Stimulated activated CD8-positive, alpha-beta memory T cell treated with anti-CD3 and anti-CD28 coated beads, Interleukin-7, amount 100 ng/mL, for 4 hours (primary cell): ENCODE measurements around the gene PRIM2.
"Not testable (repeated sequence)": the region's sequence is repeated elsewhere in the genome, so short reads cannot be mapped to it uniquely, and the experiment has no call there.

Experiments used
- DNase-seq, 2 donors: peaks; one replicate each; pipeline ENCODE4 v3.0.0-alpha.2; 2020; ENCODE audit warnings: low read depth in 2 of 2

Gene PRIM2

DNA sequence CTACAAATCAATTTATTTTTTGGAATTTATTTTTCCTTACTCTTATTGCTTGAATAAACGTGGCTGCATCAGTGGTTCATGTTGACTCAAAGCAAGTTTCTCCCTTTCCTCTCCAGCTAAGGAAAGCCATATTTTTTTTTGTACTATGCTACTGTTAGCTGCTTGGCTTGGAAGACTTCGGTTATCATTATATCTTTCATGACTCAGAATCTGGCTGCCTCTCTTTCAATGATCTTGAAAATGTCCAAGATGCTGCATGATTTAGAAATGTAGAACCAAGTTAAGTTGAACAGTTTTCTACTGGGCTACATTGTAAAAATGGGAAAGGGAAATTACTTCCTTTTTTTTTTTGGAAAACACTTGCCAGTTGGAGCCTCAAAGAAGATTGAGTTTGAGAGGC lies 44.9 kb downstream of the PRIM2 start:
- not testable (repeated sequence) for DNase-seq

- not testable (repeated sequence) for DNase-seq
These were observed 47.7 kb downstream of the PRIM2 start for GRCh38 chr6:57365076-57365583.

DNA sequence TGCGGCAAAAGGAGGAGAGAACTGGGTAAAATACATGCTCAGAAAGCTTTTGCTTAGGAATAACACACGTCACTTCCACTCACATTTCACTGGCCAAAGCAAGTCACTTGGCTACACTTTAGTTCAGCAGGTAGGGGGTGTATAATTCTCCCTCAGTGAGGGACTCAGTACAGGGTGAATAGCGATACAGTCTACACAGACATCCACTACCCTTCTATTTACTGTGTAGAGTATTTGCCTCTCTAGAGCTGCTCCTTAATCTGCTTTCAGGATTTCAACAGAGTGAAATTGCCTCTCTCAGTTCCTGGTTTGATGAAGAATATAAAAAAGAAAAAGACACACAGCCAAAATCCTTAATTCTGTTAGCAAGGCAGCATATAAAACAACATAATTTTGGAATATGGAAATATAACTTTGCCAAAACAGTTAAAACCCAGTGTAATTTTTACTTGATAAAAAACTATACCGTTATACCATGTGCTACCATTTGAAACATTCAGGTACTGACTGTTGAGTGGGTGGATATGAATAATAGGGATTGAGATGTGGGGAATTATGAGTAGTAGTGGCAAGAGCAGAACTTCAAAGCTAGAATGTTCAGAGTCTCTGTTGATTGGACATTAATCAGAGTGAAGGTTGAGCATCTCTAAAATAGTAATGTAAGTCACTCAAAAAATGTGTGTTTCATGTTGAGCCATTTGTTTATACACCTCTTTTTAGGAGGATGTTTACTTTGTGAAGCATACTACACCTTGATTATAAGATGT lies 51.7 kb downstream of the PRIM2 start:
- not testable (repeated sequence) for DNase-seq

GRCh38 chr6:57371779-57372178 lies 54.3 kb downstream of the PRIM2 start:
- DNase-seq: not testable (repeated sequence)

DNA sequence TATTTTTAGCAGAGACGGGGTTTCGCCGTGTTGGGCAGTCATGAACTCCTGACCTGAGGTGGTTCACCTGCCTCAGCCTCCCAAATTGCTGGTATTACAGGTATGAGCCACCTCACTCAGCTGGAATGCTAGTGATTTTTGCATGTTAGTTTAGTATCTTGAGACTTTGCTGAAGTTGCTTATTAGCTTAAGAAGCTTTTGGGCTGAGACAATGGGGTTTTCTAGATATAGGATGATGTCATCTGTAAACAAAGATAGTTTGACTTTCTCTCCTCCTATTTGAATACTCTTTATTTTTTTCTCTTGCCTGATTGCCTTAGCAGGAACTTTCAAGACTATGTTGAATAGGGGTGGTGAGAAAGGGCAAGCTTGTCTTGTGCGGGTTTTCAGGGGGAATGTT lies 57.3 kb downstream of the PRIM2 start:
- DNase-seq: not testable (repeated sequence)

GRCh38 chr6:57376083-57376482 lies 58.7 kb downstream of the PRIM2 start:
- DNase-seq: not testable (repeated sequence)

DNA sequence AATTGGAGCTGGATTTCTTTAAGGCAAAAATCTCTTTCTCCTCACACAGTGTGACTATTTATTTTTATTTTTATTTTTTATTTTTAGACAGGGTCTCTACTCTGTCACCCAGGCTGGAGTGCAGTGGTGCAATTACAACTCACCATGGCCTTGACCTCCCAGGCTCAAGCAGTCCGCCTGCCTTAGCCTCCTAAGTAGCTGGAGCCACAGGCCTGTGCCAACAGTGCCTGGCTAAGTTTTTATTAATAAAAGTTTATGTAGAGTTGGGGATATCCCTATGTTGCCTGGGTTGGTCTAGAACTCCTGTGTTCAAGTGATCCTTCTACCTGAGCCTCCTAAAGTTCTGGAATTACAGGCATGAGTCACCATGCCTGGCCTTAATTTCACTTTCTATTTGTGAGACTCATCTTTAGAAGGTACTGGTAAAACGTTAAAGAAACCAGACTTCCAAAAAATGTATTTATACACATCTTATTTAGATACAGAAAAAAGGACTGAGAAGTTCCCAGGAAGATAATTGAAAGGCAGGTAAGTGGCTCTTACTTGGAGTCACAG lies 71.7 kb downstream of the PRIM2 start:
- not testable (repeated sequence) for DNase-seq

DNA sequence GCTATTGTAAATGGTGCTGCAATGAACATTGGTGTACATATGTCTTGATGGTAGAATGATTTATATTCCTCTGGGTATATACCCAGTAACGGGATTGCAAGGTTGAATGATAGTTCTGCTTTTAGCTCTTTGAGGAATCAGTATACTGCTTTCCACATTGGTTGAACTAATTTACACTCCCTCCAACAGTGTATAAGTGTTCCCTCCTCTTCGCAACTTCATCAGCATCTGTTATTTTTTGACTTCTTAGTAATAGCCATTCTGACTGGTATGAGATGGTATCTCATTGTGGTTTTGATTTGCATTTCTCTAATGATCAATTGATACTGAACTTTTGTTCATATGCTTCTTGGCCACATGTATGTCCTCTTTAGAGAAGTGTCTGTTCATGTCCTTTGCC lies 73.4 kb downstream of the PRIM2 start:
- DNase-seq: not testable (repeated sequence)

DNA sequence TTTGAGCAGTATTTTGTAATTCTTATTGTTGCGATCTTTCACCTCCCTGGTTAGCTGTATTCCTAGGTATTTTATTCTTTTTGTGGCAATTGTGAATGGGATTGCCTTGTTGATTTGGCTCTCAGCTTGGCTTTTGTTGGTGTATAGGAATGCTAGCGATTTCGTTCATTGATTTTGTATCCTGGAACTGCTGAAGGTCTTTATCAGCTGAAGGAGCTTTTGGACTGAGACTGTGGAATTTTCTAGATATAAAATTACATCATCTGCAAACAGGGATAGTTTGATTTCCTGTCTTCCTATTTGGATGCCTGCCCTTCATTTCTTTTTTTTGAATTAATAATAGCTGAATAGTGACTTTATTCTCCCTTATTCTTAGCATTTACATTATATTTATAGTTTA lies 74.6 kb downstream of the PRIM2 start:
- DNase-seq: not testable (repeated sequence)

DNA sequence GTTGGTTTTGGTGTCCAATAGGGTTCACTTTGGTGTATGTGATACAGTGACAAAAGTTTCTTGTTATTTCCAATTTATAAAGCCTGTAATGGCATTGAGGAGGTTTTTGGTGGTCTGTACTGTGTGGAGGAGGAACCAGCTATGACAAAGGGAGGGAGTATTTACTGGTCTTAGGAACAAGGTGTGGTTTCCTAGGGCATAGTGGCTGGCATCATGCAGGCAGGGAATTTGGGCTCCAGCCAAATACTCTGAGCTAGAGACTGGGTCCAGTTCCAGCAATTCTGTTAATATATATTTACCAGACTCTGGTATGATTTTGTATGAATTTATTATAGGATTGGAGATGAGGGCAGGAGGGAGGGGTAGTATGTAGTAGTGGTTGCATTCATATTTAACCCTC lies 101.9 kb downstream of the PRIM2 start:
- not testable (repeated sequence) for DNase-seq

- no peak for DNase-seq
These were observed 104.1 kb downstream of the PRIM2 start for GRCh38 chr6:57421503-57421902.

GRCh38 chr6:57423468-57423867 lies 106.0 kb downstream of the PRIM2 start:
- no peak for DNase-seq

- DNase-seq: not testable (repeated sequence)
These were observed 114.3 kb downstream of the PRIM2 start for GRCh38 chr6:57431742-57432141.

- DNase-seq: no peak
These were observed 114.7 kb downstream of the PRIM2 start for GRCh38 chr6:57432157-57432556.

GRCh38 chr6:57432919-57433684 lies 115.7 kb downstream of the PRIM2 start:
- no peak for DNase-seq

- not testable (repeated sequence) for DNase-seq
These were observed 116.4 kb downstream of the PRIM2 start for GRCh38 chr6:57433790-57434189.

DNA sequence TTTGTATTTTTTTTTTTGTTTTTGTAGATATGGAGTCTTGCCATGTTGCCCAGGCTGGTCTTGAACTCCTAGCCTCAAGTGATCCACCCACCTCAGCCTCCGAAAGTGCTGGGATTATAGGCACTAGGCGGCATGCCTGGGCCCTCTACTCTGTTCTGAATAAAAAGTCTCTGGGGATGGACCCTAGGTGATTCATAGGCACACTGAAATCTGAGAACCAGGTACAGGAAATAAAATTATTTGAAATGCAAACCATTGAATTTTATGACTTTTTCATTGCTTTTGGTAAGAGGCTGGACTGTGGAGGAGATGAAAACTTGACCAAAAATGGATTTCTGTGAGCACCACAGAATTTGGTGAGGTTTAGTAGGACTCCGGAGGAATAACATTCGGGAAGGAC lies 117.5 kb downstream of the PRIM2 start:
- no peak for DNase-seq

DNA sequence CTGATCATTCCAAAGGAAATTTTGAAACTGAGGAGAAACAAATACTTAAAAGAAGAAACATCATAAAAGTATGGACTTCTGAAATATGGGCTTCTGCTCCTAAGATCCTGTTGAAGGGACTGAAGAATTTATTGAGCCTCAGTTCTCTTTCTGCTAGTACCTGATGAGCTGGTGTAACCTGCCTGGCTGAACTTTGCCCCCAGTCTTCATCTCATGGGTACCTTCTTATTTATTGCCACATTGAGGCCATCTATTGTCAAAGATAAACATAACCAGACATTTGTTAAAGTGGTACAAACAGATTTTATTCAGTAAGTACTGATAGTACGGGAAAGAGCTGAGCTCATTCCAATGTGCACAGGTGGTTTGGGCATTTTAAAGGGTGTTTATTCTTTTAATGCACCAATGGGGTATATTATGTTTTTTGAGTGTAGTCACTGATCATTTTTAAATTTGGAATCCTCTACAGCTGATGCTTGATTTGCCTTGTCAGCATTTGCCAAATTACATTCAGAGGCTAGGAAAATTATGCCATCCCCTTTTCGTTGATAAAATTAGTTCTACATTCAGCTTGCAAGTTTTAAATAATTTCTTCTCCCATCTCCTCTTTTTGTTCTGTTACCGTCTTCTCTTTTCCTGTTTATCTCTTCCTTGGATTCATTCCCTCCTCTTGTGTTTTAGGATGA lies 118.2 kb downstream of the PRIM2 start:
- DNase-seq: no peak

DNA sequence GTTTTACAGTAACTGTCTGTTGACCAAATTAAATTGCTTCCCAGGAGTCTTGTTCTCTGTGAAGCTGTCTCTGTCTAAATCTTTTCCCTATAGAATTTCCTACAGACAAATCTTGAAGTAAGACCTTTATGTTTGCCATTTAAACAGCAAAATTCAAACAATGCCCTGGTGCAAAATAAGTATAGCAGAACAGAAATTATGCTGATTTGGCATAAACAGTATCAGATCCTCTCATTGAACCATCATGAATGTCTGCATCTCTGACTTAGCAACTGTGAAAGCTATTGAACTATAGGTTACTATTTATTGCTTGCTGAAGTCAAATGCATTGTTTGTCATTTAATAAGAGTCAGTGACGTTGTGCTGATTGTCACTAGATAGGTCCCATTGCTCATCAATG lies 123.3 kb downstream of the PRIM2 start:
- DNase-seq: not testable (repeated sequence)

GRCh38 chr6:57442133-57442532 lies 124.7 kb downstream of the PRIM2 start:
- DNase-seq: not testable (repeated sequence)

DNA sequence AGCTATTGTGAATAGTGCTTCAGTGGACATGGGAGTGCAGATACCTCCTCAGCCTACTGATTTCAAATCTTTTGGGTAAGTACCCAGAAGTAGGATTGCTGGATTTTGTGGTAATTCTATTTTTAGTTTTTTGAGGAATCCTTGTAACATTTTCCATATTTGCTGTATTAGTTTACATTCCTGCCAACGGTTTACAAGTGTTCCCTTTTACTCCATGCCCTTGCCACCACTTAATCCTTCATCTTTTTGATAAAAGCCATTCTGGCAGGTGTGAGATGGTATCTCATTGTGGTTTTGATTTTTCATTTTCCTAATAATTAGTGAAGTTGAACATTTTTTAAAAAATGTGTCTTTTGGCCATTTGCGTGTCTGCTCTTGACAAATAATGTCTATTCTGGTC lies 125.8 kb downstream of the PRIM2 start:
- not testable (repeated sequence) for DNase-seq

GRCh38 chr6:57444787-57445186 lies 127.4 kb downstream of the PRIM2 start:
- not testable (repeated sequence) for DNase-seq
